HG03025 (cell line): ENCODE results near the gene IQCM.

ENCODE experiments used
- ATAC-seq: cut with Tn5 transposase; IDR thresholded peaks from one replicate; pipeline ENCODE4 v1.9.1; 2021; ENCODE audit warnings: mild to moderate bottlenecking, moderate library complexity; ENCODE audit not compliant: unreplicated experiment, low FRiP score

The IQCM gene

GRCh38 chr4:149815743-149816142 lies at the start of gene IQCM:
Gene IQCM, minus strand, starts transcription at chr4:149815843. Its CDS starts 73,152 bp downstream, at chr4:149742691.
- no peak for ATAC-seq

- no peak for ATAC-seq
Measured at GRCh38 chr4:149857446-149857845, 41.8 kb upstream of the IQCM start.

- no peak for ATAC-seq
Measured at GRCh38 chr4:149845743-149846142, 30.1 kb upstream of the IQCM start.

GRCh38 chr4:149841686-149842085 lies 26.0 kb upstream of the IQCM start:
- no peak for ATAC-seq

GRCh38 chr4:149838036-149838435 lies 22.4 kb upstream of the IQCM start:
- ATAC-seq, result no peak

- ATAC-seq, result no peak
Measured at GRCh38 chr4:149836546-149836945, 20.9 kb upstream of the IQCM start.

- no peak for ATAC-seq
Measured at GRCh38 chr4:149835280-149835679, 19.6 kb upstream of the IQCM start.

GRCh38 chr4:149831656-149832208 lies 16.1 kb upstream of the IQCM start:
- ATAC-seq, result no peak

GRCh38 chr4:149830823-149831222 lies 15.2 kb upstream of the IQCM start:
- ATAC-seq, result no peak

GRCh38 chr4:149825336-149825735 lies 9.7 kb upstream of the IQCM start:
- no peak for ATAC-seq

- ATAC-seq, result no peak
Measured at GRCh38 chr4:149823769-149824221, 8.2 kb upstream of the IQCM start.

GRCh38 chr4:149801416-149801815 lies 14.2 kb downstream of the IQCM start:
- no peak for ATAC-seq

GRCh38 chr4:149799546-149799945 lies 16.1 kb downstream of the IQCM start:
- no peak for ATAC-seq

- ATAC-seq, result no peak
Measured at GRCh38 chr4:149796381-149796780, 19.3 kb downstream of the IQCM start.

- ATAC-seq, result no peak
Measured at GRCh38 chr4:149795256-149795655, 20.4 kb downstream of the IQCM start.

- ATAC-seq, result no peak
Measured at GRCh38 chr4:149794352-149794751, 21.3 kb downstream of the IQCM start.

GRCh38 chr4:149793459-149793858 lies 22.2 kb downstream of the IQCM start:
- no peak for ATAC-seq

GRCh38 chr4:149791851-149792250 lies 23.8 kb downstream of the IQCM start:
- ATAC-seq, result no peak

GRCh38 chr4:149790172-149790907 lies 25.3 kb downstream of the IQCM start:
- no peak for ATAC-seq

GRCh38 chr4:149788300-149788699 lies 27.3 kb downstream of the IQCM start:
- no peak for ATAC-seq

- ATAC-seq, result no peak
Measured at GRCh38 chr4:149785696-149786431, 29.8 kb downstream of the IQCM start.

GRCh38 chr4:149784018-149784417 lies 31.6 kb downstream of the IQCM start:
- no peak for ATAC-seq
